ENCODE data around the gene SUPT3H.
"Not testable (repeated sequence)": the region's sequence is repeated elsewhere in the genome, so short reads cannot be mapped to it uniquely, and the experiment has no call there.

Gene SUPT3H

DNA sequence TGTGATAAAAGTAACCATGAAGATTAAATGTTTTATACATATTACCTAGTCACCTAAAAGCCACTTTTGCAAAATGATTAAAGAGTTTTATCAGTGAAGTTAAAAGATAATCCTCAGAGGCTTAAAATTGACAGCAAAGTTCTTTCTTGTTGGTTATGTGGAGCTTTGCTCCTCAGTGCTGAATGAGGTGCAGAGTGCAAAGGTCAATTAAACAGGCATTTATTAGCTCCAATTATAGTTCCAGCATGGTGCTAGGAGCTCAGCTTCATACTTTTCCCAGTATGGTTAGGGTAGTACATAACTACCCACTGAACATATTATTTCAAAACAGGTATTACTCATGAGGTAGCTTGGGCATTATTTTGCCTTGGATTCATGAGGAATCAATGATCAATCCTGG is 463.6 kb downstream of the SUPT3H start:
- no peak overlapping the region for H3K4me3 ChIP-seq (ENCODE audit: low read depth, low read length)
- TF ChIP-seq, protein P1, sequence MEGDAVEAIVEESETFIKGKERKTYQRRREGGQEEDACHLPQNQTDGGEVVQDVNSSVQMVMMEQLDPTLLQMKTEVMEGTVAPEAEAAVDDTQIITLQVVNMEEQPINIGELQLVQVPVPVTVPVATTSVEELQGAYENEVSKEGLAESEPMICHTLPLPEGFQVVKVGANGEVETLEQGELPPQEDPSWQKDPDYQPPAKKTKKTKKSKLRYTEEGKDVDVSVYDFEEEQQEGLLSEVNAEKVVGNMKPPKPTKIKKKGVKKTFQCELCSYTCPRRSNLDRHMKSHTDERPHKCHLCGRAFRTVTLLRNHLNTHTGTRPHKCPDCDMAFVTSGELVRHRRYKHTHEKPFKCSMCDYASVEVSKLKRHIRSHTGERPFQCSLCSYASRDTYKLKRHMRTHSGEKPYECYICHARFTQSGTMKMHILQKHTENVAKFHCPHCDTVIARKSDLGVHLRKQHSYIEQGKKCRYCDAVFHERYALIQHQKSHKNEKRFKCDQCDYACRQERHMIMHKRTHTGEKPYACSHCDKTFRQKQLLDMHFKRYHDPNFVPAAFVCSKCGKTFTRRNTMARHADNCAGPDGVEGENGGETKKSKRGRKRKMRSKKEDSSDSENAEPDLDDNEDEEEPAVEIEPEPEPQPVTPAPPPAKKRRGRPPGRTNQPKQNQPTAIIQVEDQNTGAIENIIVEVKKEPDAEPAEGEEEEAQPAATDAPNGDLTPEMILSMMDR (IDR thresholded peaks at IDR 0.05; ENCODE audit: low read depth, low read length, missing control alignments), result no peak
- in situ Hi-C loops (cut with HindIII; ENCODE audit: low sequenced_read_pairs), result no loop called here
- no peak for DNase-seq (ENCODE audit: low read depth)

DNA sequence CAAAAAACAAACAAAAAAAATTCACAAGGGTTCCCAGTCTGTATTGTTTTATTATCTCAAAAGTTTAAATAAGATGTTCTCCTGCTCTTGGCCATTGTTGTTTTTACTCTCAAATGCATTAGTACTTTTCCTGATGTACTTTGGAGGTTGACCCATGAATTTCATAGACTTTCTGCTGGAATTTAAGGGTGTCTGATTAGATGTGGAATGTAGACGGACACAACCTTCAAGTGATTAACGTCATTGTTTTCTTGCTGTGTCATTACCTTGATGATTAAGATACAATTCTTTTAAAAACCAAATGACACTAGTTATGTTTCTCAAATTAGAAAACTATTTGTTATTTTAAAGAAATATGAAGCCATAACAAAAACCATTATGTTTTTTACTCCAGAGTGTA is 471.0 kb downstream of the SUPT3H start:
- TF ChIP-seq, protein P1 (IDR thresholded peaks at IDR 0.05; ENCODE audit: low read depth, low read length, missing control alignments), result no peak
- DNase-seq (ENCODE audit: low read depth), result no peak
- in situ Hi-C loops (cut with HindIII; ENCODE audit: low sequenced_read_pairs), result no loop called here
- no peak overlapping the region for H3K4me3 ChIP-seq (ENCODE audit: low read depth, low read length)

DNA sequence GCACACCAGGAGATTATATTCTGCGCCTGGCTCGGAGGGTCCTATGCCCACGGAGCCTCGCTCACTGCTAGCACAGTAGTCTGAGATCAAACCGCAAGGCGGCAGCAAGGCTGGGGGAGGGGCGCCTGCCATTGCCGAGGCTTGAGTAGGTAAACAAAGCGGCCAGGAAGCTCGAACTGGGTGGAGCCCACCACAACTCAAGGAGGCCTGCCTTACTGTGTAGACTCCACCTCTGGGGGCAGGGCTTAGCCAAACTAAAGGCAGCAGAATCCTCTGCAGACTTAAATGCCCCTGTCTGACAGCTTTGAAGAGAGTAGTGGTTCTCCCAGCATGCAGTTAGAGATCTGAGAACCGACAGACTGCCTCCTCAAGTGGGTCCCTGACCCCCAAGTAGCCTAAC is 477.4 kb downstream of the SUPT3H start:
- DNase-seq (ENCODE audit: low read depth); H3K4me3 ChIP-seq (ENCODE audit: low read depth, low read length); in situ Hi-C loops (cut with HindIII; ENCODE audit: low sequenced_read_pairs): not testable (repeated sequence)

DNA sequence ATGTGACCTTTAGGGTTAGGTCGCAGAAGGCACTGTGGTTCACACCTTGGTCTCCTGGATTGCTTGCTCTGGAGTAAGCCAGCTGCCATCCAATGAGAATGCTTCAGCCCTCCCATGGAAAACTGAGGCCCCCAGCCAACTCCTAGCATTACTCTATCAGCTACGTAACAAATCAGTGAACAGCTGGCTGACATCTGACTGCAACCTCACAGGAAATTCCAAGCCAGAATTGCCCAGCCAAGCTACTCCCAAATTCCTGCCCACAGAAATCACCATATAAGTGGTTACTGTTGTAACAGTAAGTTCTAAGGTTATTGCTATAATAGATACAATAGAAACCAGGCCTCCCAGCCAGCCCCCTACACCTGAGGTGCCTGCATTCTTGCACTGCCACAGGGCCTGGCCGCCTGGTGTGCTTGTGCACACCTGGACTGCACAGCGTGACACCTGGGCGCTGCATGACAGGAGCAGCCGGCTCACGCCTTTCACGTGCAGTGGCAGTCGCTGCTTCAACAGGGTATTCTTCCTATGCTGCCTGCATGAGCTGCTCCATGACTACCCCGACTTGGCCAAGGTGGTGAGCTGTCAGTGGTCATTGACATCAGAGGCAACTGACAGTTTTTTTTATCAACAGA is 479.3 kb downstream of the SUPT3H start:
- peak; percentile 52 for DNase-seq (ENCODE audit: low read depth)
- TF ChIP-seq, protein P1 (IDR thresholded peaks at IDR 0.05; ENCODE audit: low read depth, low read length, missing control alignments), result no peak
- in situ Hi-C loops (cut with HindIII; ENCODE audit: low sequenced_read_pairs), result no loop called here

DNA sequence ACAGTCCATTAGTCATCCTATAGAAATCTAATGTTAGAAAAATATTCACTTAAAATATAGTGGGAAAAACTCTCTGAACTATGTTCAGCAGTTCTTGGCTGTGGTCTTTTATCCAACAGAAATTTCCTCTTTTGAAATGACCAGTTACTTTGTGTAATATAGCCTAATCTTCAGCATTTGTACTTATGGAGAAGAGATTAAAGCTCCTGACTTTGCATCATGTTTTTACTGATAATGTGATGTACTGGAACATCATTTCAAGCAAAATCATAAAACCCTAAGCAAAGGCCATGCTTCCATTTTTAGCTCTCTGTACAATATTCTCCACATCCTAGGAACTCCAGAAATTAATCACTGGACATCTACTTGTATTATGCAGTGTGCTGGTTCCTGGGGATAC is 480.4 kb downstream of the SUPT3H start:
- no peak overlapping the region for H3K4me3 ChIP-seq (ENCODE audit: low read depth, low read length)
- TF ChIP-seq, protein P1 (IDR thresholded peaks at IDR 0.05; ENCODE audit: low read depth, low read length, missing control alignments), result no peak
- in situ Hi-C loops (cut with HindIII; ENCODE audit: low sequenced_read_pairs), result no loop called here
- DNase-seq (ENCODE audit: low read depth), result no peak

More for the DNA sequence above, 479.3 kb downstream of the SUPT3H start:
- H3K4me3 ChIP-seq (ENCODE audit: low read depth, low read length), result no peak overlapping the region

DNA sequence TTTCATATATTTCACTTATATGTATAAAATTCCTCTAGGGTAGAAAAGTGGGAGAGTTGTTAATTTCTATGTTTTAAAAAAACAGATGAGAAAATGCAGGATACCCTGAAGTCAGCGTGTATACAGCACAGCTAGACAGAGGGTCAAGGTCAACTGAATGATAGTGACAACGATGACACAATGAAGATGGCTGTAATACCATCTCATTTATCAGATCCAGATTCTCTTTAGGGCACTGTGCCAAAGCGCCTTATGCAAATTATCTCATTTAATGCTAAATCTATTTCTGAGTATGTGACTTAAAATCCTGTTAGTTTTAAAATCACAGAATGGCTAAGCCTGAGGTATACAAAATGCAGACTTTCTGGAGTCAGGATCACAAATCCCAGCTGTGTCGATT is 481.0 kb downstream of the SUPT3H start:
- TF ChIP-seq, protein P1 (IDR thresholded peaks at IDR 0.05; ENCODE audit: low read depth, low read length, missing control alignments), result no peak
- no peak overlapping the region for H3K4me3 ChIP-seq (ENCODE audit: low read depth, low read length)
- DNase-seq (ENCODE audit: low read depth), result no peak
- in situ Hi-C loops (cut with HindIII; ENCODE audit: low sequenced_read_pairs), result no loop called here

DNA sequence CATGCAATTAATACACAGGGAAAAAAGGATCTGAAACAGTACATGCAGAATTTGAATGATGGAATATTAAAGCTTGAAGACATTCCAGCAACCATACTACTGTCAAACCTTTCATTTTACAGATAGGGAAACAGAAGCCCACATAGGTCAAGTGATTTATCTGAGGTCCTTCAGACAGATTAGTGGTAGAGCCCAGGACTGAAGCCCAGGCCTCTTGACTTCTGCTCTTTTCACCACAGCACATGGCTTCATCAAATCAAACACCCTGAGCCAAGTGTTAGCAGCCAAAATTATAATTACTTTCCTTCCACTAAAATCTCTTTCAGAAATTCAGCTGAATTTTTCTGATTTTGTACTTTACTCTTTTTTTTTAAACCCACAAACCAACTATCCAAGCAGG is 485.2 kb downstream of the SUPT3H start:
- DNase-seq (ENCODE audit: low read depth), result no peak
- in situ Hi-C loops (cut with HindIII; ENCODE audit: low sequenced_read_pairs), result no loop called here
- H3K4me3 ChIP-seq (ENCODE audit: low read depth, low read length), result no peak overlapping the region
- TF ChIP-seq, protein P1 (IDR thresholded peaks at IDR 0.05; ENCODE audit: low read depth, low read length, missing control alignments), result no peak

DNA sequence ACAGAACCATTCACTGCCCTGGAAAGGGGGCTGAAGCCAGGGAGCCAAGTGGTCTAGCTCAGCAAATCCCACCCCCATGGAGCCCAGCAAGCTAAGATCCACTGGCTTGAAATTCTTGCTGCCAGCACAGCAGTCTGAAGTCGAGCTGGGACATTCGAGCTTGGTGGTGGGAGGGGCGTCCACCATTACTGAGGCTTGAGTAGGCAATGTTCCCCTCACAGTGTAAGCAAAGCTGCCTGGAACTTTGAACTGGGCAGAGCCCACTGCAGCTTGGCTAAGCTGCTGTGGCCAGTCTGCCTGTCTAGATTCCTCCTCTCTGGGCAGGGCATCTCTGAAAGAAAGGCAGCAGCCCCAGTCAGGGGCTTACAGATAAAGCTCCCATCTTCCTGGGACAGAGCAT is 498.7 kb downstream of the SUPT3H start:
- in situ Hi-C loops (cut with HindIII; ENCODE audit: low sequenced_read_pairs), result not testable (repeated sequence)

DNA sequence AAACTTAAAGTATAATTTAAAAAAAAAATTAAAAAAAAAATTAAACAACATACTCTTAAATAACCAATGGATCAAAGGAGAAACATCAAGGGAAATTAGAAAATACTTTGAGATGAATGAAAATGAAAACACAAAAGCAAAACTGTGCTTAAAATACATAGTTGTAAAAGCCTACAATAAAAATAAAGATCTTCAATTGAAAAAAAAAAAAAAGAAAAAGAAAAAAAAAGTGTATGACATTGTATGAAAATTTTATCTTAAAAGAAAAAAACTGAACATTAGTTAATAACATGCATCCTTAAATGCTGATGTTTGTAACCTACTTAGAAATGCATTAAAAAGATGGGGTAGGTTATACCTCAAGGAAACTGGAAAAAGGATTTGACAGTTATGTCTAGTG is 501.1 kb downstream of the SUPT3H start:
- in situ Hi-C loops (cut with HindIII; ENCODE audit: low sequenced_read_pairs), result not testable (repeated sequence)

More for the DNA sequence above, 498.7 kb downstream of the SUPT3H start:
- DNase-seq (ENCODE audit: low read depth); H3K4me3 ChIP-seq (ENCODE audit: low read depth, low read length): not testable (repeated sequence)

More for the DNA sequence above, 501.1 kb downstream of the SUPT3H start:
- not testable (repeated sequence) for DNase-seq (ENCODE audit: low read depth); H3K4me3 ChIP-seq (ENCODE audit: low read depth, low read length)

Data from astrocyte of the cerebellum (primary cell).